ELF-1 (cell line): ENCODE data around the gene MTG2.

Experiments used
- DNase-seq: peaks from one replicate; pipeline ENCODE4 v3.0.0-alpha.2; 2016; ENCODE audit warnings: low read depth, low spot score

Gene MTG2

GRCh38 chr20:62163485-62163865 is 19.4 kb upstream of the MTG2 start:
- no peak for DNase-seq

DNA sequence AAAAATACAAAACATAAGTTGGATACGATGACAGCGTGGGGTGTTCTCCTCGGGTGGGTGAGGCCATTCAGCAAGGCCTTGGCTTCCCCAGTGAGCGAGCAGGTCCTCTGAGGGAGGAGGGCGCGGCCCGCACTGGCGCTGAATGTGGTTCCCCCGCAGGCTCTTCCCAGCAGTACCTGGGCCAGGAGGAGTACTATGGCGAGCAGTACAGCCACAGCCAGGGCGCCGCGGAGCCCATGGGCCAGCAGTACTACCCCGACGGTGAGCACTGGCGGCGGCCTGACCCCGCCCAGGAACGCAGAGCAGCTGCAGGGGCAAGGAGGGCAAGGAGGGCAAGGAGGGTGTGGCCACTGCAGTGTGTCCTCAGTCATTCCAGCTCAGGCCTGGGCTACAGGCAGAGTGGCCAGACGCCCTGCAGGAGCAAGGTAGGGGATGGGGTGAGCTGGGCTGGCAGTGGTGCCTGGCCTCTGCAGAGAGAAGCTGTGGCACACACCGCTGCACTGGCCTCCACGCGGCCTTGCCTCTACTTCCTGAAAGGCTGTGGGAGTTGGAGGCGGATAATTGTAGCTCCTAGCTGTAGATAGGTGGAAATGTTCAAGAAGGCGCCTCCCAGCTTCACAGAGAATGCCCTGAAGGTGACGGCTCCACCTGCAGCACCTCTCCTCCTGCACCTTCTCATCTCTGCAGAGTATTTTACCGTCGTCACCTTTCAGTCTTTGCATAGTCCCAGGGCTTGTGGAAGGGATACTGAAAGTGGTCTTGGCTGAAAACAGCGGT is 18.7 kb upstream of the MTG2 start:
- no peak for DNase-seq

GRCh38 chr20:62164879-62165761 is 17.7 kb upstream of the MTG2 start:
- DNase-seq, result no peak

GRCh38 chr20:62165762-62166399 is 16.9 kb upstream of the MTG2 start:
- no peak for DNase-seq

DNA sequence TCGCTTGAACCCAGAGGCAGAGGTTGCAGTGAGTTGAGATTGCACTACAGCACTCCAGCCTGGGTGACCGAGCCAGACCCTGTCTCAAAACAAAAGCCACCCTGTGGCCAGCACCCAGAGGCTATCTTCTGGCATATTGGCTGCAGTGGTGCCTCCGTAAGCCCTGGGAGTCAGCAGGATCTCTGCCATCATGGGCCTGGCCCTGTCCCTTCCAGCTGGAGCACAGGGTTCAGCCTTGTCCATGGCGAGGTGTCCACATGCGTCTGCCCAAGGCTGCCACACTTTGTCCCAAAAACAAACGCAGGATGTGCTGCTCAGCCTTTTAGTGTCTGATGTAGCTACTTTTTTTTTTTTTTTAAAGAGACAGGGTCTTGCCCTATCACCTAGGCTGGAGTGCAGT is 15.4 kb upstream of the MTG2 start:
- DNase-seq, result no peak

DNA sequence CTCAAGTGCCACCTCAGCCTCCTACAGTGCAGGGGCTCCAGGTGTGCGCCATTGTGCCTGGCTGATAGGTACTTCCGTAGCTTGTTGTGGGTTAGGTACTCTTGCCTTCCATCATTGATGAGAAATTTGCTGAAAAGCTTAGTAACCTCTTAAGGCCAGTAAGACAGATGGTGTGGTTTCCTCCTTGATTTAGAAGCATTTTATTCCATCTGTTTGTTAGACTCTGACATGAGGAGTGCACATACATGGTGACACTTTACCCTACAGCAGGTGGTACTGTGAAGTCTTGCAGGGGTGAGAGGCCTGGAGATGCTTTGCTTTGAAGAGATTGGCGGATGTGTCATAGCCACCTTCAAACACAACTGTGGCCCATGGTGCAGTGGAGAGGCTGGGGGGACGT is 14.8 kb upstream of the MTG2 start:
- DNase-seq, result no peak

- DNase-seq, result no peak
These were observed 13.9 kb upstream of the MTG2 start for GRCh38 chr20:62168890-62169435.

DNA sequence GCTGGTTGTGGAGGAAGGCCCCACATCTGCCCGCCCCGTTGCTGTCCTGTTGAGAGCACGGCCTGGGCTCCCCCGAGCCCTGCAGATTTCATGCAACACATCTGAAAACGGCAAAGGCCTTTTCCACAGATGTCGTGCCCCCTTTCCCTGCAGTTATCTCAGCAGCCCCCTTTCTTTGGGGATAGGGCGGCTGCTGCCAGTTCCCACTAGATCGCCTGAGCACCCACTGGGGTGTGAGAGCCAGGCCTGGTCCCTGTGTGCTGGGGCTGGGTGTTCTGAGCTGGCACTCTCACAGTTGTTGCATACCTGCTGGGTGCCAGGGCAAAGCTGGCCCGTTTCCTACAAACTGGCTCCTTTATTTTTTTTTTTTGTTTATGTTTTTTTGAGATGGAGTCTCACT is 12.3 kb upstream of the MTG2 start:
- no peak for DNase-seq

DNA sequence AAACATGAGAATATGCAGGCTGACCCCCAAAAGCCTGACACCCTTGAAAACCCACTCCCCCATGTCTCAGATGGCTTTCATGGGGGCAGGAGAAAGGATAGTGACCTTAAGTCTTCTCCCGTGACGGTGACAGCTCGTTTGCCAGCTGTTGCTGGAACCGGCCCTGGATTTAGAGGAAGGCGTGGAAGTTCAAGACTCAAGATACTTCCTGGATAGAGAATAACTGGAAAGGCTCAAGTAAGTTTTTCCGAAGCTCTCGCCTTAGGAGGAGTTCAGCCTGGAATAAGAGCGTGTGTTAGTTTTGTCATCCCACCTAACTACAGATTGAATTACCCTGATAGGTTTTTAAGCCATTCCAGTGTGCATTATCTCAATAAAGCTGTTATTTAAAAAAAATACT is 11.6 kb upstream of the MTG2 start:
- DNase-seq, result no peak

DNA sequence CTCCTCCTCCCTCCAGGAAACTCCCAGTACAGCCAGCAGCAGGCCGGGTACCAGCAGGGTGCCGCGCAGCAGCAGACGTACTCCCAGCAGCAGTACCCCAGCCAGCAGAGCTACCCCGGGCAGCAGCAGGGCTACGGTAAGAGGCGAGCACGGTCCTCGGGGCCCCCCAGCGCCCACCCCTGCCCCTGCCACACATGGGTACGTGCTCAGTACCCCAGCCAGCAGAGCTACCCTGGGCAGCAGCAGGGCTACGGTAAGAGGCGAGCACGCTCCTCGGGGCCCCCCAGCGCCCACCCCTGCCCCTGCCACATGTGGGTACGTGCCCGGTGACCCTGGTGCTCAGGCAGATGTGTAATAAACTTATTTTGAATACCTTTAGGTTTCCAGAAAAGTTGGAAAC is 10.2 kb upstream of the MTG2 start:
- no peak for DNase-seq

- no peak for DNase-seq
These were observed 8.6 kb upstream of the MTG2 start for GRCh38 chr20:62174021-62174804.

DNA sequence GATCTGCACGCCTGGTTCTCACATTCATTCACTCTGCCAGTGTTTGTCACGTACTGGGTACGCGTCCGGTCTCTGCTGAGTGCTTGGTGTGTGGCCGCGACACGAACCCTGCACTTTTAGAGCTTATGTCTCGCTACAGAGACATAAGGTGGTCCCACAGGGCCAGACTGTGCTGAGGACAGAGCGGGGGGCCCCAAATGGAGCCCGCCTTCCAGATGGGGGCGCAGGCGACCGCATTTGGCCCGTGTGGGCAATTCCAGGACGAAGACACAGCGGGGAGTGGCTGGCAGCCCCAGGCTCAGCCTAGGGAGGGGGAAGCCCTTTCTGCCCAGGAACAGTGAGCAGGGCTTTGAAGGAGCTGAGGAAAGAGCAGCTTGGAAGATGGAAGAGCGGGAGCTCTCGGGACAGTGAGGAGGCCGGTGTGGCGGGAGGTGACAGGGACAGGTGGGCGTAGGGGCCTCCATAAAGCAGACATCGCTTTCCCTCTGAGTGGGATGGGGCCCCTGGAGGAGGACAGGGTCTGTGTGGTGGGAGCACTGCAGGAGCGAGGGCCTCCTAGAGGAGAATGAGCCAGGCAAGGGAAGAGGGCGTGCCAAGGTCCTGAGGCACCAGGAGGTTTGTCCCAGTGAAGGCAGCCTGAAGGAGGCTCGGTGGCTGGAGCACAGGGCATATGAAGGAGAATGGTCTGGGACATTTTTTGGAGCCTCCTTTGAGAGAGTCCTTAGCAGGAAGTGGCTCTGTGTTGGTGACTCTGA is 7.8 kb upstream of the MTG2 start:
- DNase-seq, result no peak

DNA sequence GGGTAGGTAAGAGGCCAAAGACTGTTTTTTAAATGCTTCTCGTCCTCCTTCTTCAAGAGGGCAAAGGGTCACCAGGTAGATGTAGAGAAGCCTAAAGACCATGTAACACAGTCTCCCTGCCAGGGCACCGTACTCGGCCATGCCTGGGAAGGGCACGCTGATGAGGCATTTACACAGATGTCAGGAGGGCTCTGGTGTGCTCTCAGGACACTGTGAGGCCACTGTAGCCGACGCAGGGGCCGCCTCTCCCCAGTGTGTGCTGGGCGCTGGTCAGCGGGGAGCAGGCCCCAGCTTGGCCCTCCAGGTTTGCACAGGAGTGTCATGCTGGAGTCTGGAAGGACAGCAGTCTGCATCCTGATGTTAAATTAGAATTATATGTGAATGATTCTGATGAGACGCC is 7.1 kb upstream of the MTG2 start:
- DNase-seq, result no peak

DNA sequence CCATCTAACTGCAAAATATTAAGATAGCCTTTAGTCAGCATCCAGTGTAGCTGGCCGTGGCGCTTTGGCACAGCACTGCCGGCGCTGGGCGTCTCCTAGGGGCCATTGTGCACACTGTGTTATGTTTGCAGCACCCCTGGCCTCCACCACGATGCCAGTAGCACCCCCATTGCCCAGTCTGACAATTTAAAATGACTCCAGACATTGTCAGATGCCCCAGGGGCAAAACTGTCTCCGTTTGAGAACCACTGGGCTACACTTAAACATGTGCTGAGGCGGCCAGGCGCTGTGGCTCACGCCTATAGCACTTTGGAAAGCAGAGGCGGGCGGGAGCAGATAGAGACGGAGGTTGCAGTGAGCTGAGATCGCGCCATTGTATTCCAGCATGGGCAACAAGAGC is 6.0 kb upstream of the MTG2 start:
- no peak for DNase-seq

DNA sequence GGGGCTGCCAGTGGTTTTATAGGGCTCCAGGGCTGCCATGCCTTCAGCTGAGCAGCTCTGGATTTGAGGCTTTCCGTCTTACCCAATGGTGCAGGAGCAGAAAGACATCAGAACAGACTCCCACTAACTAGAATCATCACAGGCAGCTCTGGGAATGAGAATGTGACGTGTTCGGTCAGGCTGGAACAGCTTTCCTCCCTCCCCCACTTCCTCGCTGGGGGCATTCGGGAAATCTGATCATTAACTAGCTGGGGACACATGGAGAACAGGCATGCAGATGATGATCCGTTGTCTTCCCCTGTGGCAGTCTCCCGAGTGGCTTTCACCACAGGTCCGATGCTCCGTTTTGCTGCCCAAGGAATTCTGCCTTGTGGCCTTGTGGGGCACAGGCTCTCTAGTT is 5.5 kb upstream of the MTG2 start:
- DNase-seq, result no peak

DNA sequence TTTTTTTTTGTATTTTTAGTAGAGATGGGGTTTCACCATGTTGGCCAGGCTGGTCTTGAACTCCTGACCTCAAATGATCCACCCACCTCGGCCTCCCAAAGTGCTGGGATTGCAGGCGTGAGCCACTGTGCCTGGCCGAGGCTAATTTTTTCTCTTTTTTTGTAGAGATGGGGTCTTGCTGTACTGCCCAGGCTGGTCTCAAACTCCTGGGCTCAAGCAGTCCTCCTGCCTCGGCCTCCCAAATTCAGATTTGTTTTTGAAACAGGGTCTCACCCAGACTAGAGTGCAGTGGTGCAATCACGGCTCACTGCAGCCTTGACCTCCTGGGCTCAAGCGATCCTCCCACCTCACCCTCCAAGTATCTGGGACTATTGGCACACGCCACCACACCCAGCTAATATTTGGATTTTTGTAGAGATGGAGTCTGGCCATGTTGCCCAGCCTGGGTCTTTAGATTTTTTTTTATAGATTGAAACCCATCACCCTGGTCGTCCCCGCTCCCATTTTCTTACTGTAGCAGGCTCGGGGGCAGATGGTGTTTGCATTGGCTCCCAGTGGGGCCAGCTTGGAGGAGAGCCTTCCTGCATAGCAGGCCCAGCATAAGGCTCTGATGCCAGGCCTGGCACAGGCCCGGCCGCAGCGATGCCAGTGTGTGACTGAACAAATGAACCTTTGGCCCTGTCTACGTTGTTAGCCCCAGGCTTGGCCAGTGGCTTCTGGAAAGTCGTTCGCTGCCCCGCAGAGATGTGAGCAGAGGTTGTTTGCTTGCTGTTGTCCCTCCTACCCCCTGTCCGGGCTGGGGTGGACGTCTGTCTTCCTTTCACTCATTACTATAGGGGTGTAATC is 4.3 kb upstream of the MTG2 start:
- no peak for DNase-seq

GRCh38 chr20:62179162-62179504 is 3.7 kb upstream of the MTG2 start:
- DNase-seq, result no peak

DNA sequence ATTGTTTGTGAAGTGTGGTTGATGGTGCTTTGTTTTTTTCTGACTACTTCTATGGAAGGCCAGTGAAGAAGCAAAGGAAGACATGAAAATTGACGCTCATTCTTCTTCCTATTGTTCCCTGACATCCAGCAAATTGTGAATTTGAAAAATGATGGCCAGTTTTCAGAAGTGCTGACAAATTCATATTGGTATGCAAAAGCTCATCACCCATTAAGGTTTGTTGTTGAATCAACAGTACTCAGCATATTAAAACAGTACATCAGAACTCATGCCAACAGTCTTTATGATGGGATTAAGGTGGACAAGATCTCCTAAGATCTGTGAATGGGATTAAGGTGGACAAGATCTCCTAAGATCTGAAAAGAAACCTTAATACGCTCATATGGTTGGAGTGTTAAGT is 1.0 kb upstream of the MTG2 start:
- DNase-seq, result no peak

GRCh38 chr20:62183426-62184142 is 756 bp downstream of the MTG2 start:
- DNase-seq, result peak; percentile 16
